WTC11 (cell line): ENCODE results near the gene DPEP2. TPM values are rescaled to one million over a fixed set of nuclear protein-coding genes. Genes with fewer than 3 reads are reported as not detected.

Source experiments
- ATAC-seq: fragments of 200-7000 bp; cut with Tn5 transposase; 2 replicates; pipeline ENCODE4 v1.10.0; 2021; ENCODE audit warnings: mild to moderate bottlenecking, moderate library complexity
- CTCF ChIA-PET: fragments of 300-600 bp; sonication (Branson Sonifier 250); formaldehyde crosslinking; loops from one replicate; lab custom pipeline; 2021; ENCODE audit warnings: antibody characterized with exemption; lab: Charles Lee
- POLR2A ChIA-PET: fragments of 350-600 bp; sonication (Branson Sonifier 250); formaldehyde crosslinking; loops from one replicate; lab custom pipeline; 2021; ENCODE audit warnings: antibody characterized with exemption; lab: Charles Lee
- DNase-seq: peaks from one replicate; pipeline ENCODE4 v3.0.0; 2021; ENCODE audit warnings: low spot score
- H3K27ac Mint-ChIP-seq: 2 replicates; pipeline ENCODE4 v1.8.0; 2021; ENCODE audit warnings: mixed read lengths
- H3K27me3 Mint-ChIP-seq: 2 replicates; pipeline ENCODE4 v1.8.0; 2021; ENCODE audit warnings: low read depth, mild to moderate bottlenecking, moderate library complexity, mixed read lengths
- H3K36me3 Mint-ChIP-seq: 2 replicates; pipeline ENCODE4 v1.8.0; 2021; ENCODE audit warnings: mixed read lengths
- H3K4me1 Mint-ChIP-seq: 2 replicates; pipeline ENCODE4 v1.8.0; 2022; ENCODE audit warnings: mixed read lengths
- H3K4me3 Mint-ChIP-seq: 2 replicates; pipeline ENCODE4 v1.8.0; 2021; ENCODE audit warnings: mild to moderate bottlenecking, moderate library complexity, mixed read lengths
- H3K9me3 Mint-ChIP-seq: 2 replicates; pipeline ENCODE4 v1.8.0; 2021; ENCODE audit warnings: mixed read lengths
- AFF4 ChIP-seq: sonication (generic); formaldehyde crosslinking; IDR thresholded peaks from 2 replicates; pipeline ENCODE4 v1.8.1; 2023; ENCODE audit warnings: mild to moderate bottlenecking, missing genetic modification reagents, borderline replicate concordance
- AR ChIP-seq: fragments of 250-450 bp; sonication (Bioruptor Pico); IDR thresholded peaks from 2 replicates; pipeline ENCODE4 v1.9.0; 2021; ENCODE audit warnings: mild to moderate bottlenecking
- ATF1 ChIP-seq: sonication (generic); formaldehyde crosslinking; IDR thresholded peaks from 2 replicates; pipeline ENCODE4 v1.8.1; 2023; ENCODE audit warnings: mild to moderate bottlenecking, moderate library complexity, missing genetic modification reagents
- EMX1 ChIP-seq: fragments of 250-450 bp; sonication (Bioruptor Pico); IDR thresholded peaks from 2 replicates; pipeline ENCODE4 v1.8.0; 2021; ENCODE audit warnings: mild to moderate bottlenecking
- FOXJ3 ChIP-seq: sonication (generic); formaldehyde crosslinking; IDR thresholded peaks from 2 replicates; pipeline ENCODE4 v1.9.0; 2021; ENCODE audit warnings: missing genetic modification reagents, mild to moderate bottlenecking, borderline replicate concordance
- GABPB1 ChIP-seq: sonication (generic); formaldehyde crosslinking; IDR thresholded peaks from 2 replicates; pipeline ENCODE4 v1.8.1; 2023; ENCODE audit warnings: mild to moderate bottlenecking, missing genetic modification reagents
- GTF2I ChIP-seq: fragments of 250-450 bp; sonication (Bioruptor Pico); conservative IDR thresholded peaks from 2 replicates; pipeline ENCODE4 v1.4.0; 2021; ENCODE audit warnings: mild to moderate bottlenecking
- HMGA2 ChIP-seq: fragments of 250-450 bp; sonication (Bioruptor Pico); IDR thresholded peaks from 2 replicates; pipeline ENCODE4 v1.4.0; 2021; ENCODE audit warnings: mild to moderate bottlenecking, moderate library complexity
- JAZF1 ChIP-seq: fragments of 250-450 bp; sonication (Bioruptor Pico); IDR thresholded peaks from 2 replicates; pipeline ENCODE4 v1.9.0; 2021; ENCODE audit warnings: moderate library complexity, mild to moderate bottlenecking, inconsistent platforms
- MAX ChIP-seq: sonication (generic); formaldehyde crosslinking; IDR thresholded peaks from 2 replicates; pipeline ENCODE4 v1.8.0; 2022; ENCODE audit warnings: mild to moderate bottlenecking, missing genetic modification reagents
- MYBL2 ChIP-seq: sonication (generic); formaldehyde crosslinking; IDR thresholded peaks from 2 replicates; pipeline ENCODE4 v1.8.1; 2023; ENCODE audit warnings: mild to moderate bottlenecking, moderate library complexity, missing genetic modification reagents
- NFATC4 ChIP-seq: fragments of 250-450 bp; sonication (Bioruptor Pico); IDR thresholded peaks from 2 replicates; pipeline ENCODE4 v1.9.0; 2021; ENCODE audit warnings: mild to moderate bottlenecking
- NR1H2 ChIP-seq: sonication (generic); formaldehyde crosslinking; IDR thresholded peaks from 2 replicates; pipeline ENCODE4 v1.9.0; 2021; ENCODE audit warnings: mild to moderate bottlenecking, moderate library complexity, missing genetic modification reagents
- PRDM15 ChIP-seq: sonication (generic); formaldehyde crosslinking; IDR thresholded peaks from 2 replicates; pipeline ENCODE4 v1.8.0; 2022; ENCODE audit warnings: missing genetic modification reagents
- PREB ChIP-seq: sonication (generic); formaldehyde crosslinking; IDR thresholded peaks from 2 replicates; pipeline ENCODE4 v1.8.1; 2022; ENCODE audit warnings: mild to moderate bottlenecking, missing genetic modification reagents, moderate library complexity, borderline replicate concordance
- SMAD4 ChIP-seq: sonication (generic); formaldehyde crosslinking; IDR thresholded peaks from 2 replicates; pipeline ENCODE4 v1.8.0; 2022; ENCODE audit warnings: mild to moderate bottlenecking, missing genetic modification reagents
- TCF7 ChIP-seq: sonication (generic); formaldehyde crosslinking; IDR thresholded peaks from 2 replicates; pipeline ENCODE4 v1.8.0; 2022; ENCODE audit warnings: mild to moderate bottlenecking, low read depth, missing genetic modification reagents, moderate library complexity
- USF2 ChIP-seq: sonication (generic); formaldehyde crosslinking; IDR thresholded peaks from 2 replicates; pipeline ENCODE4 v1.8.1; 2023; ENCODE audit warnings: mild to moderate bottlenecking, missing genetic modification reagents, moderate library complexity
- ZBTB21 ChIP-seq: sonication (generic); formaldehyde crosslinking; IDR thresholded peaks from 2 replicates; pipeline ENCODE4 v1.8.1; 2023; ENCODE audit warnings: mild to moderate bottlenecking, missing genetic modification reagents, borderline replicate concordance
- ZBTB43 ChIP-seq: sonication (generic); formaldehyde crosslinking; IDR thresholded peaks from 2 replicates; pipeline ENCODE4 v1.8.1; 2023; ENCODE audit warnings: mild to moderate bottlenecking, missing genetic modification reagents
- ZNF263 ChIP-seq: sonication (generic); formaldehyde crosslinking; IDR thresholded peaks from 2 replicates; pipeline ENCODE4 v1.8.1; 2022; ENCODE audit warnings: low read depth, mild to moderate bottlenecking, moderate library complexity, missing genetic modification reagents
- ZNF396 ChIP-seq: fragments of 250-450 bp; sonication (Bioruptor Pico); IDR thresholded peaks from 2 replicates; pipeline ENCODE4 v1.8.0; 2021; ENCODE audit warnings: mild to moderate bottlenecking, moderate library complexity, borderline replicate concordance
- ZNF671 ChIP-seq: fragments of 250-450 bp; sonication (Bioruptor Pico); IDR thresholded peaks from 2 replicates; pipeline ENCODE4 v1.8.0; 2021; ENCODE audit warnings: mild to moderate bottlenecking
- total RNA-seq: library from RNA; stranded (reverse); gene quantifications from 3 replicates; pipeline ENCODE4 v1.2.3, GENCODE V29; 2021

The DPEP2 gene
- total RNA-seq, 1 experiment from 2014 or later = 0.13 TPM

GRCh38 chr16:67949645-67950044 lies 49.6 kb downstream of the DPEP2 start (continued):
- TF ChIP-seq AFF4 (CRISPR knock-in tag) (no peak), ATF1 (CRISPR knock-in tag) (no peak), TCF7 (CRISPR knock-in tag) (no peak), FOXJ3 (CRISPR knock-in tag) (no peak), USF2 (CRISPR knock-in tag) (no peak), ZBTB21 (no peak), ZNF671 (CRISPR knock-in tag) (no peak)

GRCh38 chr16:67948015-67948414 lies 51.3 kb downstream of the DPEP2 start:
- ChIA-PET CTCF (no interaction called here), POLR2A (interaction anchor here (0.5 kb wide), 1 partner anchor 25 kb away, joined by 3 read pairs; no protein-coding TSS in a partner anchor)
- no peak overlapping the region for H3K4me3 Mint-ChIP-seq
- H3K27ac Mint-ChIP-seq = no peak overlapping the region
- peaks cover 33% of the 10 kb centered on the region for H3K36me3 Mint-ChIP-seq
- no peaks in the 10 kb centered on the region for H3K9me3 Mint-ChIP-seq
- no peak for DNase-seq
- no peaks in the 10 kb centered on the region for H3K4me1 Mint-ChIP-seq
- H3K27me3 Mint-ChIP-seq = no peaks in the 10 kb centered on the region
- no peak for TF ChIP-seq ZBTB43 (CRISPR knock-in tag)
- no peak for TF ChIP-seq GABPB1 (CRISPR knock-in tag)
- no peak for TF ChIP-seq PREB
- TF ChIP-seq EMX1 = no peak
- no peak for TF ChIP-seq ZNF671 (CRISPR knock-in tag)
- no peak for TF ChIP-seq SMAD4 (CRISPR knock-in tag)
- no peak for TF ChIP-seq ATF1 (CRISPR knock-in tag)
- TF ChIP-seq MYBL2 = no peak
- TF ChIP-seq NR1H2 = no peak
- no peak for TF ChIP-seq ZNF263 (CRISPR knock-in tag)
- no peak for TF ChIP-seq AR
- no peak for TF ChIP-seq USF2 (CRISPR knock-in tag)
- TF ChIP-seq JAZF1 (CRISPR knock-in tag) = no peak
- TF ChIP-seq PRDM15 (CRISPR knock-in tag) = no peak
- TF ChIP-seq NFATC4 (CRISPR knock-in tag) = no peak
- TF ChIP-seq HMGA2 = no peak
- TF ChIP-seq GTF2I (CRISPR knock-in tag) = no peak
- TF ChIP-seq MAX (CRISPR knock-in tag) = no peak
- TF ChIP-seq ZNF396 (CRISPR knock-in tag) = no peak
- TF ChIP-seq, all 79 proteins: peak for 0
- ATAC-seq = no peak
